ENCODE results near the gene TMEM269.

- TF ChIP-seq EZH2 (IDR thresholded peaks at IDR 0.05; ENCODE audit: insufficient read depth, poor library complexity, severe bottlenecking) (no peak), EZH2phosphoT487 (IDR thresholded peaks at IDR 0.05; ENCODE audit: insufficient read depth, low read depth) (no peak)
Observed at GRCh38 chr1:42746436-42747105, 38.2 kb upstream of the TMEM269 start.
